Left ventricle myocardium inferior (tissue), 1 donor: Measurements from ENCODE around the gene FIBCD1. TPM values are rescaled to one million over a fixed set of nuclear protein-coding genes. Genes with fewer than 3 reads are reported as not detected.
A peak's percentile ranks its signal among the peaks of the same experiment; 100 is the strongest.

Source experiments
- DNase-seq: peaks from one replicate; pipeline ENCODE4 v3.0.0-alpha.2; 2020
- H3K27ac ChIP-seq: fragments of 200-600 bp; replicated peaks from 2 replicates; pipeline ENCODE4 v1.8.0; 2021
- H3K27me3 ChIP-seq: fragments of 200-600 bp; 2 replicates; pipeline ENCODE4 v1.8.0; 2021; ENCODE audit warnings: low read depth
- H3K36me3 ChIP-seq: fragments of 200-600 bp; 2 replicates; pipeline ENCODE4 v1.8.0; 2021
- H3K4me1 ChIP-seq: fragments of 200-600 bp; 2 replicates; pipeline ENCODE4 v1.8.0; 2021
- H3K4me3 ChIP-seq: fragments of 200-600 bp; 2 replicates; pipeline ENCODE4 v1.8.0; 2021; ENCODE audit warnings: mild to moderate bottlenecking, moderate library complexity
- H3K9me3 ChIP-seq: fragments of 200-600 bp; replicated peaks from 2 replicates; pipeline ENCODE4 v1.8.0; 2021
- CTCF ChIP-seq: fragments of 200-600 bp; IDR thresholded peaks from 2 replicates; pipeline ENCODE4 v1.8.0; 2021; ENCODE audit warnings: antibody characterized with exemption, mild to moderate bottlenecking, borderline replicate concordance
- intact Hi-C: fragments of 100-400 bp; cut with micrococcal nuclease; formaldehyde crosslinking; loops from one replicate; pipeline ENCODE4 v1.11.0; 2022
- total RNA-seq: library from RNA; stranded (reverse); fragmentation: NEBNext Ultra II Directional; extraction: Animal tissue kit (Norgen Biotek cat#: 25700); gene quantifications from one replicate; pipeline ENCODE4 v1.2.1, GENCODE V29; 2021
- donor health status: DM: no; HTN: yes; CAD: no; lungs with severe emphysema.

Gene FIBCD1
- total RNA-seq, 1 donor from 2014 or later, result 0.58 TPM

GRCh38 chr9:130930132-130930803 is 8.8 kb downstream of the FIBCD1 start:
- no peak overlapping the region for H3K4me3 ChIP-seq
- H3K36me3 ChIP-seq, result no peaks in the 10 kb centered on the region
- DNase-seq, result no peak
- H3K27me3 ChIP-seq, result peaks cover 64% of the 10 kb centered on the region
- intact Hi-C loops, result loop anchor here (10.0 kb wide), 1 partner anchor 55 kb away; no protein-coding TSS in a partner anchor
- no peaks in the 10 kb centered on the region for H3K9me3 ChIP-seq
- H3K27ac ChIP-seq, result no peak overlapping the region
- no peak for TF ChIP-seq CTCF
- H3K4me1 ChIP-seq, result peaks cover 42% of the 10 kb centered on the region

GRCh38 chr9:130929571-130930038 is 9.4 kb downstream of the FIBCD1 start:
- no peak for DNase-seq
- peaks cover 42% of the 10 kb centered on the region for H3K4me1 ChIP-seq
- H3K9me3 ChIP-seq, result no peaks in the 10 kb centered on the region
- intact Hi-C loops, result loop anchor here (10.0 kb wide), 1 partner anchor 55 kb away; no protein-coding TSS in a partner anchor
- no peaks in the 10 kb centered on the region for H3K36me3 ChIP-seq
- H3K4me3 ChIP-seq, result no peak overlapping the region
- H3K27ac ChIP-seq, result no peak overlapping the region
- H3K27me3 ChIP-seq, result peaks cover 64% of the 10 kb centered on the region
- no peak for TF ChIP-seq CTCF

- Histone ChIP-seq H3K36me3 (no peaks in the 10 kb centered on the region), H3K27me3 (peaks cover 64% of the 10 kb centered on the region), H3K4me1 (peaks cover 35% of the 10 kb centered on the region), H3K9me3 (no peaks in the 10 kb centered on the region), H3K4me3 (no peak overlapping the region), H3K27ac (no peak overlapping the region)
- intact Hi-C loops, result no loop called here
- no peak for TF ChIP-seq CTCF
- DNase-seq, result peak; percentile 66
These were observed 10.8 kb downstream of the FIBCD1 start for GRCh38 chr9:130927995-130928900.

- Histone ChIP-seq H3K27me3 (peaks cover 64% of the 10 kb centered on the region), H3K4me3 (no peak overlapping the region), H3K9me3 (no peaks in the 10 kb centered on the region), H3K36me3 (no peaks in the 10 kb centered on the region), H3K4me1 (peaks cover 25% of the 10 kb centered on the region), H3K27ac (no peak overlapping the region)
- TF ChIP-seq CTCF, result no peak
- intact Hi-C loops, result no loop called here
- no peak for DNase-seq
These were observed 11.7 kb downstream of the FIBCD1 start for GRCh38 chr9:130927338-130927737.

GRCh38 chr9:130925050-130925678 is 13.9 kb downstream of the FIBCD1 start:
- H3K36me3 ChIP-seq, result no peaks in the 10 kb centered on the region
- TF ChIP-seq CTCF, result no peak
- H3K4me1 ChIP-seq, result peaks cover 12% of the 10 kb centered on the region
- H3K4me3 ChIP-seq, result no peak overlapping the region
- H3K27me3 ChIP-seq, result peaks cover 76% of the 10 kb centered on the region
- no peaks in the 10 kb centered on the region for H3K9me3 ChIP-seq
- intact Hi-C loops, result no loop called here
- no peak for DNase-seq
- H3K27ac ChIP-seq, result no peak overlapping the region
